ENCODE measurements around the gene SLC19A1.
A peak's percentile ranks its signal among the peaks of the same experiment; 100 is the strongest.

SLC19A1 gene

GRCh38 chr21:45465105-45465504 is 77.1 kb downstream of the SLC19A1 start:
- Histone ChIP-seq H2AFZ (ENCODE audit: low read length, unreplicated experiment) (no peak overlapping the region), H3K36me3 (ENCODE audit: insufficient read depth, low read length) (peaks cover 10% of the 10 kb centered on the region; the same call in 1 of the 2 replicates), H3K79me2 (ENCODE audit: control insufficient read depth, insufficient read depth, low read length, unreplicated experiment) (no peaks in the 10 kb centered on the region), H3K4me1 (ENCODE audit: control insufficient read depth, insufficient read depth, low read length, unreplicated experiment) (peaks cover 17% of the 10 kb centered on the region), H3K4me3 (ENCODE audit: low read depth, low read length) (no peak overlapping the region), H3K27me3 (ENCODE audit: insufficient read depth, low read length) (no peaks in the 10 kb centered on the region), H3K27ac (ENCODE audit: low read depth, low read length) (no peak overlapping the region)

- Histone ChIP-seq H3K36me3 (ENCODE audit: insufficient read depth, low read length) (peaks cover 10% of the 10 kb centered on the region; the same call in 1 of the 2 replicates), H3K4me1 (ENCODE audit: control insufficient read depth, insufficient read depth, low read length, unreplicated experiment) (peaks cover 14% of the 10 kb centered on the region), H3K79me2 (ENCODE audit: control insufficient read depth, insufficient read depth, low read length, unreplicated experiment) (no peaks in the 10 kb centered on the region)
Measured at GRCh38 chr21:45464309-45464708, 77.9 kb downstream of the SLC19A1 start.

GRCh38 chr21:45463871-45464270 is 78.4 kb downstream of the SLC19A1 start:
- H2AFZ ChIP-seq (ENCODE audit: low read length, unreplicated experiment), result no peak overlapping the region
- H3K79me2 ChIP-seq (ENCODE audit: control insufficient read depth, insufficient read depth, low read length, unreplicated experiment), result no peaks in the 10 kb centered on the region
- H3K4me3 ChIP-seq (ENCODE audit: low read depth, low read length), result no peak overlapping the region
- H3K27me3 ChIP-seq (ENCODE audit: insufficient read depth, low read length), result no peaks in the 10 kb centered on the region
- H3K27ac ChIP-seq (ENCODE audit: low read depth, low read length), result no peak overlapping the region
- peaks cover 14% of the 10 kb centered on the region for H3K4me1 ChIP-seq (ENCODE audit: control insufficient read depth, insufficient read depth, low read length, unreplicated experiment)
- peaks cover 10% of the 10 kb centered on the region; the same call in 1 of the 2 replicates for H3K36me3 ChIP-seq (ENCODE audit: insufficient read depth, low read length)

More at GRCh38 chr21:45464309-45464708, 77.9 kb downstream of the SLC19A1 start:
- no peak overlapping the region for H2AFZ ChIP-seq (ENCODE audit: low read length, unreplicated experiment)
- H3K27ac ChIP-seq (ENCODE audit: low read depth, low read length), result no peak overlapping the region
- no peaks in the 10 kb centered on the region for H3K27me3 ChIP-seq (ENCODE audit: insufficient read depth, low read length)
- H3K4me3 ChIP-seq (ENCODE audit: low read depth, low read length), result no peak overlapping the region

- Histone ChIP-seq H3K4me3 (ENCODE audit: low read depth, low read length) (no peak overlapping the region), H3K27ac (ENCODE audit: low read depth, low read length) (no peak overlapping the region), H3K79me2 (ENCODE audit: control insufficient read depth, insufficient read depth, low read length, unreplicated experiment) (no peaks in the 10 kb centered on the region), H3K27me3 (ENCODE audit: insufficient read depth, low read length) (no peaks in the 10 kb centered on the region), H3K36me3 (ENCODE audit: insufficient read depth, low read length) (peaks cover 10% of the 10 kb centered on the region; the same call in 1 of the 2 replicates), H3K4me1 (ENCODE audit: control insufficient read depth, insufficient read depth, low read length, unreplicated experiment) (peaks cover 14% of the 10 kb centered on the region), H2AFZ (ENCODE audit: low read length, unreplicated experiment) (no peak overlapping the region)
Measured at GRCh38 chr21:45461806-45462341, 80.4 kb downstream of the SLC19A1 start.

- H3K27ac ChIP-seq (ENCODE audit: low read depth, low read length), result peak overlapping the region; percentile 94; the same call in 1 of the 2 replicates
- H3K27me3 ChIP-seq (ENCODE audit: insufficient read depth, low read length), result no peaks in the 10 kb centered on the region
- peaks cover 14% of the 10 kb centered on the region for H3K4me1 ChIP-seq (ENCODE audit: control insufficient read depth, insufficient read depth, low read length, unreplicated experiment)
Measured at GRCh38 chr21:45461369-45461750, 80.9 kb downstream of the SLC19A1 start.

GRCh38 chr21:45460611-45461368 is 81.5 kb downstream of the SLC19A1 start:
- H3K79me2 ChIP-seq (ENCODE audit: control insufficient read depth, insufficient read depth, low read length, unreplicated experiment), result no peaks in the 10 kb centered on the region
- H3K4me1 ChIP-seq (ENCODE audit: control insufficient read depth, insufficient read depth, low read length, unreplicated experiment), result peaks cover 14% of the 10 kb centered on the region

More at GRCh38 chr21:45461369-45461750, 80.9 kb downstream of the SLC19A1 start:
- no peak overlapping the region for H2AFZ ChIP-seq (ENCODE audit: low read length, unreplicated experiment)
- H3K36me3 ChIP-seq (ENCODE audit: insufficient read depth, low read length), result peaks cover 10% of the 10 kb centered on the region; the same call in 1 of the 2 replicates
- no peaks in the 10 kb centered on the region for H3K79me2 ChIP-seq (ENCODE audit: control insufficient read depth, insufficient read depth, low read length, unreplicated experiment)
- peak overlapping the region; percentile 16; the same call in 1 of the 2 replicates for H3K4me3 ChIP-seq (ENCODE audit: low read depth, low read length)

GRCh38 chr21:45460011-45460565 is 82.2 kb downstream of the SLC19A1 start:
- H3K4me1 ChIP-seq (ENCODE audit: control insufficient read depth, insufficient read depth, low read length, unreplicated experiment), result peaks cover 20% of the 10 kb centered on the region
- H3K79me2 ChIP-seq (ENCODE audit: control insufficient read depth, insufficient read depth, low read length, unreplicated experiment), result no peaks in the 10 kb centered on the region
- peaks cover 10% of the 10 kb centered on the region; the same call in 1 of the 2 replicates for H3K36me3 ChIP-seq (ENCODE audit: insufficient read depth, low read length)
- H3K4me3 ChIP-seq (ENCODE audit: low read depth, low read length), result 0 out of 2 replicates have a peak overlapping the region, but pooled peaks have one; percentile 24
- no peak overlapping the region for H2AFZ ChIP-seq (ENCODE audit: low read length, unreplicated experiment)
- peak overlapping the region; percentile 94 for H3K27ac ChIP-seq (ENCODE audit: low read depth, low read length)
- no peaks in the 10 kb centered on the region for H3K27me3 ChIP-seq (ENCODE audit: insufficient read depth, low read length)

More at GRCh38 chr21:45460611-45461368, 81.5 kb downstream of the SLC19A1 start:
- H3K27ac ChIP-seq (ENCODE audit: low read depth, low read length), result peak overlapping the region; percentile 94
- H3K27me3 ChIP-seq (ENCODE audit: insufficient read depth, low read length), result no peaks in the 10 kb centered on the region
- H3K4me3 ChIP-seq (ENCODE audit: low read depth, low read length), result peak overlapping the region; percentile 24; the same call in 1 of the 2 replicates
- H3K36me3 ChIP-seq (ENCODE audit: insufficient read depth, low read length), result peaks cover 10% of the 10 kb centered on the region; the same call in 1 of the 2 replicates
- H2AFZ ChIP-seq (ENCODE audit: low read length, unreplicated experiment), result peak overlapping the region; percentile 25

- H3K79me2 ChIP-seq (ENCODE audit: control insufficient read depth, insufficient read depth, low read length, unreplicated experiment), result no peaks in the 10 kb centered on the region
- H3K4me1 ChIP-seq (ENCODE audit: control insufficient read depth, insufficient read depth, low read length, unreplicated experiment), result peaks cover 24% of the 10 kb centered on the region
- no peak overlapping the region for H3K4me3 ChIP-seq (ENCODE audit: low read depth, low read length)
- peaks cover 10% of the 10 kb centered on the region; the same call in 1 of the 2 replicates for H3K36me3 ChIP-seq (ENCODE audit: insufficient read depth, low read length)
- H3K27me3 ChIP-seq (ENCODE audit: insufficient read depth, low read length), result no peaks in the 10 kb centered on the region
- no peak overlapping the region for H2AFZ ChIP-seq (ENCODE audit: low read length, unreplicated experiment)
- peak overlapping the region; percentile 94; the same call in 1 of the 2 replicates for H3K27ac ChIP-seq (ENCODE audit: low read depth, low read length)
Measured at GRCh38 chr21:45459171-45460010, 82.8 kb downstream of the SLC19A1 start.

GRCh38 chr21:45458281-45459170 is 83.7 kb downstream of the SLC19A1 start:
- Histone ChIP-seq H3K4me1 (ENCODE audit: control insufficient read depth, insufficient read depth, low read length, unreplicated experiment) (peaks cover 24% of the 10 kb centered on the region), H3K79me2 (ENCODE audit: control insufficient read depth, insufficient read depth, low read length, unreplicated experiment) (no peaks in the 10 kb centered on the region), H3K27ac (ENCODE audit: low read depth, low read length) (no peak overlapping the region), H2AFZ (ENCODE audit: low read length, unreplicated experiment) (no peak overlapping the region), H3K4me3 (ENCODE audit: low read depth, low read length) (no peak overlapping the region), H3K27me3 (ENCODE audit: insufficient read depth, low read length) (no peaks in the 10 kb centered on the region), H3K36me3 (ENCODE audit: insufficient read depth, low read length) (peaks cover 10% of the 10 kb centered on the region; the same call in 1 of the 2 replicates)

Measured in ACC112 (cell line).